Uterus (tissue), 4 donors: Measurements from ENCODE around the gene RBM26. TPM values are rescaled to one million over a fixed set of nuclear protein-coding genes. Genes with fewer than 3 reads are reported as not detected.

Source experiments
- DNase-seq, 2 donors: peaks; one replicate each; pipeline ENCODE4 v3.0.0-alpha.2; 2019 to 2020
- H3K27ac ChIP-seq, 2 donors: fragments of 200-600 bp; sonication (generic); 1 replicate in 1 of 2; 2 replicates in 1 of 2; pipeline ENCODE4 v1.5.1; 2016 to 2018
- H3K27me3 ChIP-seq, 2 donors: fragments of 200-600 bp; sonication (generic); one replicate each; pipeline ENCODE4 v1.5.1; 2018 to 2019; ENCODE audit warnings: control low read depth in 1 of 2
- H3K36me3 ChIP-seq, 2 donors: fragments of 200-600 bp; sonication (generic); one replicate each; pipeline ENCODE4 v1.5.1; 2019; ENCODE audit warnings: control low read depth in 1 of 2
- H3K4me1 ChIP-seq, 2 donors: fragments of 200-600 bp; sonication (generic); one replicate each; pipeline ENCODE4 v1.5.1; 2018 to 2019; ENCODE audit warnings: control low read depth in 1 of 2
- H3K4me3 ChIP-seq, 2 donors: fragments of 200-600 bp; sonication (generic); 1 replicate in 1 of 2; 2 replicates in 1 of 2; pipeline ENCODE4 v1.5.1; 2018 to 2019; ENCODE audit warnings: mild to moderate bottlenecking in 1 of 2
- H3K9me3 ChIP-seq, 2 donors: fragments of 200-600 bp; sonication (generic); one replicate each; pipeline ENCODE4 v1.5.1; 2019; ENCODE audit warnings: control low read depth in 1 of 2
- POLR2A ChIP-seq, 2 donors: fragments of 450-650 bp; IDR thresholded peaks; one replicate each; pipeline ENCODE4 v1.6.1; 2016; ENCODE audit warnings: antibody characterized with exemption in 2 of 2, mild to moderate bottlenecking in 1 of 2, moderate library complexity in 1 of 2
- intact Hi-C: fragments of 100-400 bp; cut with DNase I; formaldehyde crosslinking; loops from one replicate; pipeline ENCODE4 v1.15.1; 2023; ENCODE audit warnings: low total_unique reads
- total RNA-seq, 4 donors: library from RNA; depleted of rRNA in 3 of 4; stranded (reverse); fragments of >200 nt in 3 of 4; gene quantifications; one replicate each; pipeline versions ENCODE4 v1.1.0 to v1.2.4, GENCODE V29; 2014 to 2023
- TF ChIP-seq, protein P1 (sequence below), 4 experiments: fragments of 200-600 bp in 2 of 4; fragments of 450-650 bp in 2 of 4; sonication (generic) in 2 of 4; IDR thresholded peaks; one replicate each; pipeline ENCODE4 v1.5.1; 2016 to 2019; ENCODE audit warnings: antibody characterized with exemption in 4 of 4, mild to moderate bottlenecking in 2 of 4, moderate library complexity in 1 of 4
- donor health status: DM: yes; HTN: yes; CAD: no.

Gene RBM26
- total RNA-seq, 4 donors from 2014 or later = 33.8 to 83.8 (median 54.5) TPM

DNA sequence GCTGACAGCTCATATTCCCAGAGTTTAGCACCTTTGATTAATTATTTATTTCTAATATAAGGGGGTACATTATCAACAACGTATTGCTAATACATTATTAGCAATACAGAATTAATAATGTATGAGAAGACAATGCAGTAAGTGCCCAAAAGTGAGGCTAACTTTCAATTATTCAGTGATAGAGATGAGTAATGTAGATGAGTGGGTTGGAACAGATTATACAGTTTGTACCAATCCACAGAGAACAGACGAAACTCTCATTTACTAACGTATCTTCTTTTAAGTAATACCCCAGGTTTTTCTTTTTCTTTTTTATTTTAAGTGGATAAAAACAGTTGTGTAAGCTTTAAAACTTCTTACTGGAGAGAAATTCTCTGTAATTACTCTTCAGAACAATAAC, 36.7 kb upstream of the RBM26 start:
- H3K4me1 ChIP-seq = no peaks in the 10 kb centered on the region
- no peak overlapping the region for H3K4me3 ChIP-seq
- H3K27ac ChIP-seq = no peak overlapping the region
- intact Hi-C loops = no loop called here
- no peaks in the 10 kb centered on the region for H3K9me3 ChIP-seq
- H3K36me3 ChIP-seq = no peaks in the 10 kb centered on the region
- TF ChIP-seq, protein P1, sequence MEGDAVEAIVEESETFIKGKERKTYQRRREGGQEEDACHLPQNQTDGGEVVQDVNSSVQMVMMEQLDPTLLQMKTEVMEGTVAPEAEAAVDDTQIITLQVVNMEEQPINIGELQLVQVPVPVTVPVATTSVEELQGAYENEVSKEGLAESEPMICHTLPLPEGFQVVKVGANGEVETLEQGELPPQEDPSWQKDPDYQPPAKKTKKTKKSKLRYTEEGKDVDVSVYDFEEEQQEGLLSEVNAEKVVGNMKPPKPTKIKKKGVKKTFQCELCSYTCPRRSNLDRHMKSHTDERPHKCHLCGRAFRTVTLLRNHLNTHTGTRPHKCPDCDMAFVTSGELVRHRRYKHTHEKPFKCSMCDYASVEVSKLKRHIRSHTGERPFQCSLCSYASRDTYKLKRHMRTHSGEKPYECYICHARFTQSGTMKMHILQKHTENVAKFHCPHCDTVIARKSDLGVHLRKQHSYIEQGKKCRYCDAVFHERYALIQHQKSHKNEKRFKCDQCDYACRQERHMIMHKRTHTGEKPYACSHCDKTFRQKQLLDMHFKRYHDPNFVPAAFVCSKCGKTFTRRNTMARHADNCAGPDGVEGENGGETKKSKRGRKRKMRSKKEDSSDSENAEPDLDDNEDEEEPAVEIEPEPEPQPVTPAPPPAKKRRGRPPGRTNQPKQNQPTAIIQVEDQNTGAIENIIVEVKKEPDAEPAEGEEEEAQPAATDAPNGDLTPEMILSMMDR (IDR thresholded peaks at IDR 0.05) = no peak
- no peak for TF ChIP-seq POLR2A (IDR thresholded peaks at IDR 0.05)
- no peak for DNase-seq
- H3K27me3 ChIP-seq = no peaks in the 10 kb centered on the region

DNA sequence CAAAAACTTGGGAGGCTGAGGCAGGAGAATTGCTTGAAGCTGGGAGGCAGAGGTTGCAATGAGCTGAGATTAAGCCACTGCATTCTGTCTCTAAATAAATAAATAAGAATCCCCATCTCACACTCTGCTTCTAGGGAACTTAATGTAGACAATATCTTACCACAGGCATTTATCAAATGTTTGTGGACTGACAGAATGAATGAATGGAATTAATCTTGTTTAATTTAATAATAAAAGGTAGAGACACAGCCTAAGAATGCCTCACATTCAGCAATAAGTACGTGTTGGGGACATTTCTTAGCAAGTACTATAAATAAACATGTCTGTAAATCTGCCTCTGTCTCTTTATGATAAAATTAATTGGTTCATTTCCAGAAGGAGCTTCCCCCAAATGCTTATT, 36.2 kb upstream of the RBM26 start:
- no peaks in the 10 kb centered on the region for H3K4me1 ChIP-seq
- H3K36me3 ChIP-seq = no peaks in the 10 kb centered on the region
- no peak for TF ChIP-seq POLR2A (IDR thresholded peaks at IDR 0.05)
- TF ChIP-seq, protein P1 (IDR thresholded peaks at IDR 0.05) = no peak
- no peaks in the 10 kb centered on the region for H3K9me3 ChIP-seq
- H3K27ac ChIP-seq = no peak overlapping the region
- intact Hi-C loops = no loop called here
- no peaks in the 10 kb centered on the region for H3K27me3 ChIP-seq
- H3K4me3 ChIP-seq = no peak overlapping the region
- no peak for DNase-seq

DNA sequence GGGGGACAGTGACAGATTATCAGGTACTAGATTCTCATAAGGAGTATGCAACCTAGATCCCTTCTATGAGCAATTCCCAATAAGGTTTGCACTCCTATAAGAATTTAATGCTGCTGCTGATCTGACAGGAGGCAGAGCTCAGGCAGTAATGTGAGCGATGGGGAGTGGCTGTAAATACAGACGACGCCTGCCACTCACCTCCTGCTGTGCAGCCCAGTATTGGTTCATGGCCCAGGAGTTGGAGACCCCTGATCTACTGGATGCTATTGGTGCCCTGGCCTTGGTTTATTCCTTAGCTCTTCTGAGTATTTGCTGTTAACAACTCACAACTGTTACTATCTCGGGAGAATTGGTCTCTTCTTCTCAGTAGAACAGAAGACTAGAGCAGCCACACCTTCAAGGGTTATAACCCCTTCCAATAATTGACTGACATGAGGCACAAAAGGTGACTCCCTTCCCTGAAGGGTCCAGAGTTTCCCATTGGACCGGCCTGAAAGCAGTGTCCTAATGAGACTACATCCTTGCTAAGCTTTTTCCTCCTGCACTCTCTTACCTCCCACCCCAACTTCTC, 35.0 kb upstream of the RBM26 start:
- no peak overlapping the region for H3K27ac ChIP-seq
- no peaks in the 10 kb centered on the region for H3K4me1 ChIP-seq
- TF ChIP-seq, protein P1 (IDR thresholded peaks at IDR 0.05) = no peak
- no peak for TF ChIP-seq POLR2A (IDR thresholded peaks at IDR 0.05)
- H3K9me3 ChIP-seq = no peaks in the 10 kb centered on the region
- no peak overlapping the region for H3K4me3 ChIP-seq
- no peaks in the 10 kb centered on the region for H3K27me3 ChIP-seq
- intact Hi-C loops = no loop called here
- H3K36me3 ChIP-seq = no peaks in the 10 kb centered on the region
- DNase-seq = no peak

DNA sequence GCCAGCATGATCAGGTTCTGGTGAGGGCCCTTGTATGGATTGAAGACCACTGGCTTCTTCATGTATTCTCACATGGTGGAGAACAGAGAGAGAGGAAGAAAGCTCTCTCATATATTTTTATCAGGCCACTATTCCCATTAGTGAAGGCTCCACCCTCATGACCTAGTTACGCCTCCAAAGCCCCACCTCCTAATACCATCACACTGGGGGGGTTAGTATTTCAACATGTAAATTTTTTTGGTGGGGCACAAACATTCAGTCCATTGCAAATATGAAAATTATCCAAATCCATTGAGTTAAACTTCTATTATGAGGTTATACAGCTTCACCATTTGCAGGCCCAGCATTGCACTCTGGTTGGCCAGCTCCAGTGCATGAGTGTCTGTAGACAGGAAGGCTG, 33.2 kb upstream of the RBM26 start:
- TF ChIP-seq, protein P1 (IDR thresholded peaks at IDR 0.05) = no peak

DNA sequence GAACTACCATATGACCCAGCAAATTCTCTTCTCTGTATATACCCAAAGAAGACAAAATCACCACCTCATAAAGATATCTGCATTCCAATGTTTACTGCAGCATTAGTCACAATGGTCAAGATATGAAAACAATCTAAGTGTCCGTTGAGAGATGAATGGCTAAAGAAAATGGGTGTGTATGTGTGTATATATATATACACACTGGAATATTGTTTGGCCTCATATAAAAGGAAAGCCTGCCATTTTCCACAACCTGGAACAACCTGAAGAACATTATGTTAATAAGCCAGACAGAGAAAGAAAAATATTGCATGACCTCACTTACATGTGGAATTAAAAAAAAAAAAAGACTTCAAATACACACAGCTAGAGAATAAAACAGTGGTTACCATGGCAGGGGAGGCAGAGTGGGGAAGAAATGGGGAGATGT, 29.5 kb upstream of the RBM26 start:
- Histone ChIP-seq H3K27ac (no peak overlapping the region), H3K4me3 (no peak overlapping the region), H3K36me3 (no peaks in the 10 kb centered on the region), H3K4me1 (no peaks in the 10 kb centered on the region), H3K27me3 (no peaks in the 10 kb centered on the region), H3K9me3 (no peaks in the 10 kb centered on the region)
- intact Hi-C loops = no loop called here
- DNase-seq = no peak
- TF ChIP-seq POLR2A (IDR thresholded peaks at IDR 0.05) = no peak
- TF ChIP-seq, protein P1 (IDR thresholded peaks at IDR 0.05) = no peak

More for the DNA sequence above, 33.2 kb upstream of the RBM26 start:
- H3K36me3 ChIP-seq = no peaks in the 10 kb centered on the region
- intact Hi-C loops = no loop called here
- H3K9me3 ChIP-seq = no peaks in the 10 kb centered on the region
- DNase-seq = no peak
- H3K27ac ChIP-seq = no peak overlapping the region
- H3K27me3 ChIP-seq = no peaks in the 10 kb centered on the region
- no peaks in the 10 kb centered on the region for H3K4me1 ChIP-seq
- no peak overlapping the region for H3K4me3 ChIP-seq
